AG09319 (cell line): Measurements from ENCODE around the gene GYS2.

Experiments used
- DNase-seq: peaks from one replicate; pipeline ENCODE4 v3.0.0-alpha.2; 2010; ENCODE audit warnings: low read depth; ENCODE audit errors: extremely low read depth
- TF ChIP-seq, protein P1 (sequence below): IDR thresholded peaks from 2 replicates; pipeline ENCODE4 v1.5.1; 2011; ENCODE audit warnings: low read depth, mild to moderate bottlenecking, inconsistent platforms, low read length, moderate library complexity

The GYS2 gene

DNA sequence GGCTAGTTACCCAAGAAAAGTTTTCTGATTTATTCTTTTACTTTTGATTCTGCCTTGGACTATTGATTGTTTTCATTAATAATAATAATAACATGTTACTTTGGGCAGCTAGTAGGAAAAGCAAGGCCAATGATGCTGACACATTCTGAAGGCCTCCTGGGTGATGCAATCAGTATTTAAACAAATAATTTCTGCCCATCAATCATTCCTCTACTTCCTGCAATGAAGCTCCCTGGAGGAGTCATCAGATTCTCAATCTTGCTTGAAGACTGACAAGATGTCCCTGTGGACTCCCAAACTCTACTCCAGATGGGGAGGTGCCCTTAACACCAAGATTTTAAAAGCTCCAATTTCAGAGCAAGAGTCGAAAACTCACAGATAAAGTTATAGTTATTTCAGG lies 78.6 kb downstream of the GYS2 start, which contains the start of gene SPX:
Gene SPX, plus strand, starts transcription at position 244 of the 400 bp plus-strand sequence. CDS start 177 bp downstream, outside the sequence.
- TF ChIP-seq, protein P1, sequence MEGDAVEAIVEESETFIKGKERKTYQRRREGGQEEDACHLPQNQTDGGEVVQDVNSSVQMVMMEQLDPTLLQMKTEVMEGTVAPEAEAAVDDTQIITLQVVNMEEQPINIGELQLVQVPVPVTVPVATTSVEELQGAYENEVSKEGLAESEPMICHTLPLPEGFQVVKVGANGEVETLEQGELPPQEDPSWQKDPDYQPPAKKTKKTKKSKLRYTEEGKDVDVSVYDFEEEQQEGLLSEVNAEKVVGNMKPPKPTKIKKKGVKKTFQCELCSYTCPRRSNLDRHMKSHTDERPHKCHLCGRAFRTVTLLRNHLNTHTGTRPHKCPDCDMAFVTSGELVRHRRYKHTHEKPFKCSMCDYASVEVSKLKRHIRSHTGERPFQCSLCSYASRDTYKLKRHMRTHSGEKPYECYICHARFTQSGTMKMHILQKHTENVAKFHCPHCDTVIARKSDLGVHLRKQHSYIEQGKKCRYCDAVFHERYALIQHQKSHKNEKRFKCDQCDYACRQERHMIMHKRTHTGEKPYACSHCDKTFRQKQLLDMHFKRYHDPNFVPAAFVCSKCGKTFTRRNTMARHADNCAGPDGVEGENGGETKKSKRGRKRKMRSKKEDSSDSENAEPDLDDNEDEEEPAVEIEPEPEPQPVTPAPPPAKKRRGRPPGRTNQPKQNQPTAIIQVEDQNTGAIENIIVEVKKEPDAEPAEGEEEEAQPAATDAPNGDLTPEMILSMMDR, result no peak
- no peak for DNase-seq

DNA sequence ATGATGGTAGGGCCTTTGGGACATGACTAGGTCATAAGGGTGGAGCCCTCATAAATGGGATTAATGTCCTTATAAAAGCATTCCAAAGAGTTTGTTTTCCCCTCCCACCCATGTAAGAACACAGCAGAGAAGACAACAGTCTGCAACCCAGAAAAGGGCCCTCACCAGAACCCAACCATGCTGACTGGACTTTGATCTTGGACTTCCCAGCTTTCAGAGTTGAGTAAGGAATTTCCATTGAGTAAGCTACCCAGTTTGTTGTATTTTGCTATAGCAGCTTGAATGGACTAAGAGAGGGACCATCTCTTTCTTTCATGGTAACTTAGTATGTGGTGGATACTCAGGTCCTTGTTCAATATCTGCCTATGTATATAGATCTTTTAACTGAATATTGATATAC lies 81.5 kb downstream of the GYS2 start:
- no peak for DNase-seq
- TF ChIP-seq, protein P1, result no peak

DNA sequence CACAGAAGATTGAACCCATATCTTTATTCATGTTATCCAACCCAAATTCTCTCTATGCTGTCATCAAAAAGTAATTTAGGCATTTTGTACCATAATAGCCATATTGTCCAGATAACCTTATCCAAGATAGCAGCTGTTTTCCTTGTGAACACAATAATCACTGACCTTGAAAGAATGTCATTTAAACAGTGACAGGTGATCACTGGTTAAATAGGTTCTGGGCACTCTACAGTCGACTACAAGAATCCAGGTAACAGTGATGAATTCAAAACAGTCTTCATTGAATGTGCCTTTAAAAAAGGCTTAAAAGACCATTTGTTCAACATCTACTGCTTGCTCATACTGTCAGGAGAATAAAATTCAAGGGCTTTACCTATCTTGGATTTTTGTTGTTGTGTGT lies 83.1 kb downstream of the GYS2 start:
- DNase-seq, result no peak
- TF ChIP-seq, protein P1, result no peak

DNA sequence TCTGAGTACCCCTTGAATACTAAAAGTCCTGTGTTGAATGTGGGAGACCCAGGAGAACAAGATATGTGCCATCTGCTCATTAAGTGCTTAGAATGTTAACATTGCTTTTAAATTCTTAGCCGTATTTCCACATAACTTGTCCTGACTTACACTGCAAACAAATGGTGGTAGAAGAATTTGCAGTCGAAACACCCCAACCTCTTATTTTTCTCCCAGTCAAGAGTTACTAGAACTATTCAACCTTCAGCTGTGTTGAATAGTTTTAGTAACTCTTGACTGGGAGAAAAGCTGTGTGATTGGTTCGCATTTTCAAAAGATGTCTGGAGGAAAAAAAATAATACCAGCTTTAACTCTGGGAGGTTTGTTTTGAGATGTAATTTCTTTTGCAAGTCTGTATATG lies 86.2 kb downstream of the GYS2 start:
- DNase-seq, result no peak
- TF ChIP-seq, protein P1, result no peak

DNA sequence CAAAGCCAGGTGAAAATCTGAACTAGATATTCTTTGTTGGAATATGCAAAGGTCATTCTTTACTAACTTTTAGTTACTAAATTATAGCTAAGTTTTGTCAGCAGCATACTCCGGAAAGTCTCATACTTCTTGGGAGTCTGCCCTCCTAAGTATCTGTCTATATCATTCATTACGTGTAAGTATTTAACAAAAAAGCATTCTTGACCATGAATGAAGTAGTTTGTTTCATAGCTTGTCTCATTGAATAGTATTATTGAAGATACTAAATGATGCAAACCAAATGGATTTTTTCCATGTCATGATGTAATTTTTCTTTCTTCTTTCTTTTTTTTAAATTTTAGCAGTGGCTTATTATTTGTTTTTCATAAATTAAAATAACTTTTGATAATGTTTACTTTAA lies 88.4 kb downstream of the GYS2 start:
- DNase-seq, result no peak
- TF ChIP-seq, protein P1, result no peak

DNA sequence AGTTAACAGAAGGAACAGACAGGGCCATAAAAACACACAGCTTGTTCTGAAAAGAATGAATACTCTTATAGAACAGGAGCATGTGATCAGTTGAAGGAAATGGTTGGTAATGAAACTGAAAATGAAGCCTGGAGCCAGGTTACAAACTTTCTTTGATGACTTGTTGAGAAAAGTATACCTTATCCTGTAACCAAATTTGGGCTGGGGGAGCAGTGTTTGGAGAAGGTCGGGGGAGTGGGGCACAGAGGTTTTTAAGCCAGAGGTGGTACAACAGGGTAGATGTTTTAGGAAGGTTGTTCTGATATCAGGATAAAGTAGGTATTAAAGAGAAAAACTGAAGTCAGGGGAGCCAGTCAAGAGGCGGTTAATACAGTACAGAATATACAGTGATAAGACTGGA lies 94.9 kb downstream of the GYS2 start:
- DNase-seq, result no peak
- TF ChIP-seq, protein P1, result no peak

DNA sequence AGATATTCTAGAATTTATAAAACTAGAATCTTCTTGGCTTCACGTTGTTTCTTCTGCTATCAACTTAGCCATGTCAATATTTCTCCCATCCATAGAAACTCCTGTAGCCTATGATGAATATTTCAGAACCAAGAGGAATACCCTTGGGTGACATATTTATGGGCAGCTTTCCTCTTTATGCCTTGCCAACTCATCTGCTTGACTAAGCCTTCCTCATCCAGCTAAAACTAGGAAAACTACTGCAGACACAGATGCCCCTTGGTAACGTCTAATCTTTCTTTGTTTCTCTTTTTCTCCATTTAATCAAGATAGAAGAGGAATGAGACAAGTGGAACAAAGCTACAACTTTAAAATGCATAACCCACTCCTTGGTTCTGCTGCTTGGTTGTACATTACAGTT lies 96.8 kb downstream of the GYS2 start:
- TF ChIP-seq, protein P1, result no peak
- no peak for DNase-seq
